Subcutaneous abdominal adipose tissue (tissue), 5 donors: ENCODE data around the gene MCRIP1.
"Not testable (repeated sequence)": the region's sequence is repeated elsewhere in the genome, so short reads cannot be mapped to it uniquely, and the experiment has no call there.

Experiments
- H3K27ac ChIP-seq: one replicate; pipeline ENCODE4 v1.7.0; 2013; ENCODE audit warnings: low read depth, mild to moderate bottlenecking, inconsistent platforms, low read length, moderate library complexity
- H3K27me3 ChIP-seq, 5 donors: one replicate each; pipeline ENCODE4 v1.7.0; 2013; ENCODE audit warnings: low read length in 5 of 5, inconsistent platforms in 1 of 5; ENCODE audit not compliant: control insufficient read depth in 5 of 5, insufficient read depth in 4 of 5
- H3K36me3 ChIP-seq, 5 donors: one replicate each; pipeline ENCODE4 v1.7.0; 2013; ENCODE audit warnings: low read length in 5 of 5; ENCODE audit not compliant: control insufficient read depth in 5 of 5, insufficient read depth in 5 of 5
- H3K4me1 ChIP-seq, 5 donors: one replicate each; pipeline ENCODE4 v1.7.0; 2013; ENCODE audit warnings: low read length in 5 of 5, mild to moderate bottlenecking in 3 of 5, moderate library complexity in 1 of 5; ENCODE audit not compliant: control insufficient read depth in 5 of 5, insufficient read depth in 5 of 5
- H3K4me3 ChIP-seq, 5 donors: one replicate each; pipeline ENCODE4 v1.7.0; 2013; ENCODE audit warnings: low read length in 5 of 5, low read depth in 1 of 5
- H3K9ac ChIP-seq, 5 donors: one replicate each; pipeline ENCODE4 v1.7.0; 2013; ENCODE audit warnings: low read length in 5 of 5, mild to moderate bottlenecking in 4 of 5, moderate library complexity in 3 of 5
- H3K9me3 ChIP-seq, 5 donors: one replicate each; pipeline ENCODE4 v1.7.0; 2013; ENCODE audit warnings: low read length in 5 of 5; ENCODE audit not compliant: control insufficient read depth in 5 of 5
- donor health status: healthy.
- donor health status: healthy.
- donor health status: healthy.
- donor health status: healthy.
- donor health status: healthy.

MCRIP1 gene

DNA sequence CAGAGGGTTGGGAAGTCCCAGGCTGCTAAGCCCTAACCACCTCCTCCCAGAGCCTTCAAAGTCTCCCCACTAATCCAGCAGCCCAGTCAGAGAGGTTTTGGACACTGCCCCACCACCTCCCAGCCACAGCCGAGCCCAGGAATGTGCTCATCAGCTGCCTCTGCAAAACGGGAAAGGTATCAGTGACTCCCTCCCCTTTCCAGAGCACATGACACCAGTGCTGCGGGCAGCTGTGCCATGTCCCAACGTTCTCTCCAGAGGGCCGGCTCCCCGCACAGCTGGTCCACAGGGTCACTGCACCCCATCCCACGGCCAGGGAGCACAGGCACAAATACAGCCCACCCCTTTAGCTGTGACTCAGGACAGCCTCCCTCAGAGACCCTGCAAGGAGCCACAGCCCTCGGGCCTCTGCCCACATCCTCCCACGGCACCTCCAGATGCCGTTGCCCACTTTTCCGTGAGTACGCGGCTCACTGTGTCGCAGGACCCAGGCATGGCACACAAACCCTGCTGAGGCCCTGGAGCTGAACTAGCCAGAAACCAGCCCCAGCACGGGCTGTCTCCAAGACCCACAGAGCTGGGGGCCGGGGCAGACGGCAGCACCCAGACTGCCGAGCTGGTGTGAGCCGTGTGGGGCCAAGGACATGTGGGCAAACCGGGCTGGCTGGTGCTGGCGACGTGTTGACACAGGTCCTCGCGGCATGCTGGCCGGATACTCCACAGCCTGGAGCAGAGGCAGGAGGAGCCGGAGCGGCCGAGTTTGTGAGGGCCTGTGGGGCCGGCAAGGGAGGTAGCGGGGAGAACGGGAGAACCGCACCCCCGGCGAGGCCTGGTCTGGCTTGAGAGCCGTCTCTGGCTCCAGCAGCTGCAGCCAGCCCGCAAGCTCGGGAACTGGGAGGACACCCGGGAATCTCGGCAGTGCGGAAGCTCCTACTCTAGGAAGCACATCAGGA lies 8.0 kb upstream of the MCRIP1 start:
- Histone ChIP-seq H3K27ac (no peak overlapping the region), H3K4me3 (no peak overlapping the region), H3K9me3 (no peaks in the 10 kb centered on the region), H3K27me3 (no peaks in the 10 kb centered on the region), H3K9ac (no peak overlapping the region), H3K4me1 (peaks cover 0 to 7% (median 0%) of the 10 kb centered on the region in 5 donors), H3K36me3 (peaks cover 0 to 39% (median 36%) of the 10 kb centered on the region in 5 donors)

DNA sequence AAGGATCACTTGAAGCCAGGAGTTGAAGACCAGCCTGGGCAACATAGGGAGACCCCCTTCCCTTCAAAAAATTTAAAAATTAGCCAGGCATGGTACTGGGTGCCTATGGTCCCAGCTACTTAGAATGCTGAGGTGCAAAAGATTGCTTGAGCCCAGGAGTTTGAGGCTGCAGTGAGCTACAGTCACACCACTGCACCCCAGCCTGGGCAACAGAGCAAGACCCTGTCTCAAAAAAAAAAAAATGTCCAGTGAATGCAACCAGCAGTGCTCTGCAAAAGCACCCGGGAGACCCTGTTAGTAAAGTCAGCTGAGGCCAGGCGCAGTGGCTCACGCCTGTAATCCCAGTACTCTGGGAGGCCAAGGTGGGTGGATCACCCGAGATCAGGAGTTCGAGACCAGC lies 7.0 kb upstream of the MCRIP1 start:
- H3K4me3 ChIP-seq, H3K27ac ChIP-seq, H3K9me3 ChIP-seq, H3K27me3 ChIP-seq, H3K9ac ChIP-seq, H3K4me1 ChIP-seq: not testable (repeated sequence)
- H3K36me3 ChIP-seq: peaks cover 0 to 28% (median 26%) of the 10 kb centered on the region in 5 donors

DNA sequence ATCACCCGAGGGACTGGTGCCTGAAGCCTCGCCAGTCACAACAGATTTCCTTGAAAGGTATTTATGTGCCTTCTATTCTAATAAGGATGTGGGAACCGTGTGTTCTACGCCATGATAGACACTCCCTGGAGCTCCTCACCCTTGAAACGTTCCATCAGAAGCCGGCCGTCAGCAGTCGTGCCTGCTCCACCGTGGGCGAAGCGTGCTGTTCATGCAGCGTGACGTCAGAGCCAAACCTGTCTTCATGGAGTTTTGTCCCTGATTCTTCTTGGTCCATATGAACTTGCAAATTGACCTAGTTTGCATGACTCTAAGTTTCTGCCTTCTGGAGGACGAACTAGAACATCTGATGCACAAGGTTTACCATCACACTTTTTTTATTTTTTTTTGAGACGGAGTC lies 6.2 kb upstream of the MCRIP1 start:
- no peak overlapping the region for H3K9ac ChIP-seq
- H3K4me1 ChIP-seq: peaks cover 0 to 9% (median 0%) of the 10 kb centered on the region in 5 donors
- H3K27ac ChIP-seq: no peak overlapping the region

DNA sequence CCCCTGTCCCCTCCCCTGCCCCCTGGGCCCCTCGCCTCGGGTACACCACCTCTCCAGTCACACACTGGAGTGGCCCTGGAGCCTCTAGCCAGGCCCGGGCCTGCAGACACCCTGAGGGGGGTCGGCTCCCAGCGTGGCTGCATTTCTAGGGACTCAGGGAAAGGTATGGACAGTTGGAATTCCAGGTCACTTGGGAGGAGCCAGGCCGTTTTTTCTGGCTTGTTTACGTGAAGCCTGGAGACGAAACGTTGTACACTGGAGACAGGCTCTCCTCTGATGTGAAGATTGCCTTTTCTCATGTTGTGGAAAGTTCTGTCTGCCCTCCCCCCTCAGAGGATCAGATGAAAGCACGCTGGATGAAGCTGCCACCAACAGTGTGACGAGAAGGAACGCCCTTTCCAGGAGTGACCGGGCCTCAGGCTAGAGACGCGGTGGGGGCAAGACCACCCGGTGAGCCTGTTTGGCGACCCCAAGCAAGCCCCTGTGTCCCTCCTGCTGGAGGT lies 5.7 kb upstream of the MCRIP1 start:
- Histone ChIP-seq H3K9ac (no peak overlapping the region), H3K36me3 (peaks cover 0 to 16% (median 13%) of the 10 kb centered on the region in 5 donors), H3K4me1 (peaks cover 0 to 14% (median 4%) of the 10 kb centered on the region in 5 donors), H3K27me3 (no peaks in the 10 kb centered on the region), H3K9me3 (no peaks in the 10 kb centered on the region), H3K27ac (no peak overlapping the region), H3K4me3 (no peak overlapping the region)

More for the DNA sequence above, 6.2 kb upstream of the MCRIP1 start:
- H3K27me3 ChIP-seq: no peaks in the 10 kb centered on the region
- no peaks in the 10 kb centered on the region for H3K9me3 ChIP-seq
- H3K36me3 ChIP-seq: peaks cover 0 to 21% (median 18%) of the 10 kb centered on the region in 5 donors
- no peak overlapping the region for H3K4me3 ChIP-seq

DNA sequence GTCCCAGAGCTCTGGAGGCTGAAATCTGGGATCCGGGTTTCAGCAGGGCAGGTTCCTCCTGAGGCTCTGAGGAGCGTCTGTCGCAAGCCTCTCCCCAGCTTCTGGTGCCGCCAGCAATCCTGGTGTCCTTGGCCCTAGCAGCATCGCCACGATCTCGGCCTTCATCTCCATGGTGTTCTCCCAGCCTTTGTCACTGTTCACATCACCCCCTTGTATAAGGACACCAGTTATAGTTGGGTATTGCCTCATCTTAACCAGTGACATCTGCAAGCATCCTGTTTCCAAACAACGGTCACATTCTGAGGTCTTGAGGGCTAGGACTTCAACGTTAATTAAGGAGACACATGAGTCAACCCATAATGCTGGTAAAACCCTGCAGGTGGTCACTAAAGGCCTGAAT lies 4.5 kb upstream of the MCRIP1 start:
- H3K9ac ChIP-seq: no peak overlapping the region
- peaks cover 0 to 4% (median 2%) of the 10 kb centered on the region in 5 donors for H3K36me3 ChIP-seq
- H3K4me1 ChIP-seq: peaks cover 0 to 13% (median 11%) of the 10 kb centered on the region in 5 donors
- H3K27me3 ChIP-seq: no peaks in the 10 kb centered on the region
- H3K27ac ChIP-seq: no peak overlapping the region
- H3K4me3 ChIP-seq: no peak overlapping the region
- H3K9me3 ChIP-seq: no peaks in the 10 kb centered on the region

DNA sequence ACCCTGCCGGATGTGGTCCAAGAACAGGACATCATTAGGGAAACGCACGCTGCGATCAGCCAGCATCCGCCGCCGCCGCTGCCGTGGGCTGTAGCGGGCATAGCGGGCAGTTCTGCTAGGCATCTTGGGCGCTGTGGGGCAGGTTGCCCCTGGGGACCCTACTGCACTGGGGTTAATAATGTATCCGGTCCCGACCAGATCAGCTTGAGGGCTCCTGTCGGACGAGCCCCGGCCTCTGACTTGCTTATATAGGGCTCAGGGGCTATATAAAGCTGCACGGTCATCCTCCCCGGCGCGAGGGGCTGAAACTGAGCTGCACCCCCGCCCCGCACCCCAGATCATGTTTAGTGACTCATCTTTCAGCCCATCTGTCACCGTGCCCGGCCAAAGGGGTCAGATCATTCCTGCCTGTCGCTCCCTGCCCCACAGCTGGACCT lies 1.8 kb upstream of the MCRIP1 start, which contains the start of gene PPP1R27:
PPP1R27 (minus strand) TSS at position 220 of the 437 bp plus-strand sequence; CDS start at position 123, 97 bp downstream.
- H3K4me1 ChIP-seq: peaks cover 7 to 28% (median 25%) of the 10 kb centered on the region in 5 donors
- H3K27ac ChIP-seq: no peak within 1 kb of the TSS
- no peaks in the 10 kb centered on the region for H3K27me3 ChIP-seq
- H3K4me3 ChIP-seq: peak within 1 kb of the TSS; percentile 26 to 70 (median 61)
- H3K36me3 ChIP-seq: peaks cover 0 to 3% (median 0%) of the 10 kb centered on the region in 5 donors
- peak within 1 kb of the TSS in 4 of 5 donors; percentile 64 to 83 (median 76) for H3K9ac ChIP-seq
- H3K9me3 ChIP-seq: no peaks in the 10 kb centered on the region

DNA sequence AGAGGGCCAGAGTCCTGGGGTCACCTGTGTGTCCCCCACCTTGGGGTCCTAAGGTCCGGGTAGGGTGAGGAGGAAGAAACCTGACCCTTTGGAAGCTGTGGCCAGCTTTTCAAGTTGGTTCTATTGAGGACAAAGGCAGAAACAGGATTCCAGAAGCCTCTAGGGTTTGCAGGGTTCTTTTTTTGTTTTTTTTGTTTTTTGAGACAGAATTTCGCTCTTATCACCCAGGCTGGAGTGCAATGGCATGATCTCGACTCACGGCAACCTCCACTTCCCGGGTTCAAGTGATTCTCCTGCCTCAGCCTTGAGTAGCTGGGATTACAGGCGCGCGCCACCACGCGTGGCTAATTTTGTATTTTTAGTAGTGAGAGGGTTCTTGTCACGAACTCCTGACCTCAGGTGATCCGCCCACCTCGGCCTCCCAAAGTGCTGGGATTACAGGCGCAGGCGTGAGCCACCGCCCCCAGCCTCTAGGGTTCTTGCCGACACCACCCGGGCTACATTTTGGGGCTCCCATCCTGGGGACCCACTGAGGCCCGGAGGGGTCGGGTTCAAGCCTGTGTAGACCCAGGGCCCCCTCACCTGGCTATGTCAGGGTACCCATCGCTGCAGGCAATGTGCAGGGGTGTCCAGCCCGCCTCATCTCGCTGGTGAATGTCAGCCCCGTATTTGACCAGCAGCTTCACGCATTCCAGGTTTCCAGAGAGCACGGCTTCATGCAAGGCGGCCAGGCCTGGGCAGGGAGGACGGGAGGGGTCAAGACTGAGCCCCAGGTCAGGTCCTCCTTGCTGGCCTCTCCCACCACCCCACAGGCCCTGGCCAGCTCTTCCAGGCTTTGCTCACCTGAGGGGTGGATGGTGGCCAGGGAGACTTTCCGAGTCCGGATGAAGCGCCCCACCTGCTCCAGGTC lies 1.1 kb upstream of the MCRIP1 start:
- Histone ChIP-seq H3K27me3 (no peaks in the 10 kb centered on the region), H3K9ac (peak overlapping the region in 4 of 5 donors; percentile 64 to 83 (median 76)), H3K9me3 (no peaks in the 10 kb centered on the region), H3K36me3 (peaks cover 0 to 5% (median 0%) of the 10 kb centered on the region in 5 donors), H3K4me3 (peak overlapping the region; percentile 26 to 70 (median 61)), H3K4me1 (peaks cover 7 to 28% (median 25%) of the 10 kb centered on the region in 5 donors), H3K27ac (peak overlapping the region; percentile 65)

DNA sequence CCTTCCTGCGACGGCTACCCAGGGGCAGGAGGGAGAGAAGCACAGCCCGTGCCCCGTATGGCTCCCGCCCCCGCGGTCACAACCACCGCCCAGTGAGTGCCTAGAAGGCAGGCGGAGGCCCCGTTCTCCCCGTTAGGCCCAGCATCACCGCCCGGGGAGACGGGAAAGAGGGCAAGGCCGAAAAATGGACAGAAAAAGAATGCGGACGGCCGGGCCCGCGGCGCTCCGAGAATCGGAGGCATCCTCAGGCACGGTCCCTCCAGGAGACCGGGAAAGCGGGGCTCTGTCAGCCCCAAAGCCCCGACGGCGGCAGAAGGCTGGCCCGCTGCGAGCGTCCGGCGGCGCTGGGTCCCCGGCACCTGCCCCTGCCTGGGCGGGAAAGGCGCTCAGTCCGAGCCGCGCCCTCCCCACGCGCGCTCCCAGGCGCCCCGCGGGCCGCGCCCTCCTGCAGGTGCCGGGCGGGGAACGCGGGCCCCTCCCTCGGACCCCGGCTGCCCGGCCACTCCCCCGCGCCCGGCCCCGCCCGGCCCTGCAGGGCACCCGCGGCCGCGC lies 407 bp downstream of the MCRIP1 start:
- Histone ChIP-seq H3K9ac (peak overlapping the region in 4 of 5 donors; percentile 62 to 93 (median 88)), H3K4me1 (peaks cover 7 to 37% (median 31%) of the 10 kb centered on the region in 5 donors), H3K36me3 (peaks cover 0 to 5% (median 0%) of the 10 kb centered on the region in 5 donors), H3K9me3 (no peaks in the 10 kb centered on the region), H3K4me3 (peak overlapping the region; percentile 72 to 81 (median 77)), H3K27ac (peak overlapping the region; percentile 70), H3K27me3 (no peaks in the 10 kb centered on the region)

DNA sequence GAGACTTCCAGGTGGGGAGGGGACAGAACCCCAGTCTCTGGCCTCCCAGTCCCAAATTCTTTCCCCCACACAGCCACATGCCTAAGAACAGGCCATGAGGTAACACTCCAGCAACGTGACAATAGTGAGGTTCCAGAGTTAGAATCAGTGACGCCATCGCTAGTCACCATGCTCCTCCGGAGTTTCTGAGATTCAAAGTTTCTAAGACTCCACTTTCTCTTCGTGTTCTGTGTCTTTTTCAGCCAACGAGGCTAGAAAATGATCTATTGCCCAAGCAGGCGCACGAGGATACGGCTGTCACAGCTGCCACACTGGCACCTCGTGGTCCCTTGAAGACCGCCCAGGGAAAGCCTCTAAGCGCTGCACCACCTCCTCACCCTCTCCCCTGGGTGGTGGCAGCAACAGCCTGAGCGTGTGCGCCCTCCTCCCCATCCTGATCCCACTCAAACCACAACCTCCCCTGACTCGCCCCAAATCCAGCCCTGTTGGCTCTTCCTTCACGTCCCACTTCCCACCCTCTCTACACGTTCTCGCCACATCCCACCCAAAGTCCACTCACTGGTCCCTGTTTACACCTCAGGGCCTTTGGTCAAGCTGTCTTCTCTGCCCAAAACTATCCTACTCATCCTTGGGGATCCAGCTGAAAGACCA lies 1.0 kb downstream of the MCRIP1 start:
- Histone ChIP-seq H3K9me3 (no peaks in the 10 kb centered on the region), H3K4me1 (peaks cover 7 to 37% (median 31%) of the 10 kb centered on the region in 5 donors), H3K4me3 (peak overlapping the region; percentile 72 to 81 (median 77)), H3K27ac (peak overlapping the region; percentile 70), H3K36me3 (peaks cover 0 to 5% (median 0%) of the 10 kb centered on the region in 5 donors), H3K9ac (peak overlapping the region; percentile 26 to 93 (median 86)), H3K27me3 (no peaks in the 10 kb centered on the region)
